Mucosa of stomach (tissue), 1 donor: ENCODE results near the gene AK2.
A peak's percentile ranks its signal among the peaks of the same experiment; 100 is the strongest.
"Not testable (repeated sequence)": the region's sequence is repeated elsewhere in the genome, so short reads cannot be mapped to it uniquely, and the experiment has no call there.

Source experiments
- H3K27me3 ChIP-seq: one replicate; pipeline ENCODE4 v1.7.0; 2013; ENCODE audit warnings: mild to moderate bottlenecking, low read length; ENCODE audit not compliant: control insufficient read depth, insufficient read depth
- H3K36me3 ChIP-seq: one replicate; pipeline ENCODE4 v1.7.0; 2013; ENCODE audit warnings: low read length; ENCODE audit not compliant: control insufficient read depth, insufficient read depth
- H3K4me1 ChIP-seq: one replicate; pipeline ENCODE4 v1.7.0; 2013; ENCODE audit warnings: mild to moderate bottlenecking, low read length; ENCODE audit not compliant: control insufficient read depth, insufficient read depth
- H3K4me3 ChIP-seq: one replicate; pipeline ENCODE4 v1.7.0; 2013; ENCODE audit warnings: low read length
- H3K9ac ChIP-seq: one replicate; pipeline ENCODE4 v1.7.0; 2013; ENCODE audit warnings: mild to moderate bottlenecking, low read length, moderate library complexity
- H3K9me3 ChIP-seq: one replicate; pipeline ENCODE4 v1.7.0; 2013; ENCODE audit warnings: mild to moderate bottlenecking, low read length, moderate library complexity; ENCODE audit not compliant: control insufficient read depth
- donor health status: Pancreatic carcinoma.

AK2 gene

GRCh38 chr1:33047839-33048305 is 11.2 kb upstream of the AK2 start:
- peaks cover 6% of the 10 kb centered on the region for H3K4me1 ChIP-seq
- H3K36me3 ChIP-seq = no peaks in the 10 kb centered on the region
- H3K9ac ChIP-seq = no peak overlapping the region
- no peaks in the 10 kb centered on the region for H3K27me3 ChIP-seq
- H3K9me3 ChIP-seq = no peaks in the 10 kb centered on the region
- H3K4me3 ChIP-seq = no peak overlapping the region

GRCh38 chr1:33047290-33047689 is 10.6 kb upstream of the AK2 start:
- Histone ChIP-seq H3K36me3 (no peaks in the 10 kb centered on the region), H3K9me3 (no peaks in the 10 kb centered on the region), H3K4me3 (no peak overlapping the region), H3K4me1 (peaks cover 6% of the 10 kb centered on the region), H3K9ac (no peak overlapping the region), H3K27me3 (no peaks in the 10 kb centered on the region)

GRCh38 chr1:33046234-33046633 is 9.6 kb upstream of the AK2 start:
- not testable (repeated sequence) for H3K4me3 ChIP-seq, H3K9ac ChIP-seq, H3K36me3 ChIP-seq, H3K27me3 ChIP-seq, H3K9me3 ChIP-seq, H3K4me1 ChIP-seq

GRCh38 chr1:33045814-33046213 is 9.1 kb upstream of the AK2 start:
- no peak overlapping the region for H3K4me3 ChIP-seq
- no peaks in the 10 kb centered on the region for H3K27me3 ChIP-seq
- peaks cover 6% of the 10 kb centered on the region for H3K4me1 ChIP-seq
- no peaks in the 10 kb centered on the region for H3K9me3 ChIP-seq
- no peak overlapping the region for H3K9ac ChIP-seq
- H3K36me3 ChIP-seq = no peaks in the 10 kb centered on the region

- Histone ChIP-seq H3K4me3 (no peak overlapping the region), H3K4me1 (peaks cover 6% of the 10 kb centered on the region), H3K36me3 (no peaks in the 10 kb centered on the region), H3K27me3 (no peaks in the 10 kb centered on the region), H3K9me3 (no peaks in the 10 kb centered on the region), H3K9ac (no peak overlapping the region)
Observed at GRCh38 chr1:33045246-33045645, 8.6 kb upstream of the AK2 start.

- Histone ChIP-seq H3K36me3 (no peaks in the 10 kb centered on the region), H3K9me3 (no peaks in the 10 kb centered on the region), H3K27me3 (no peaks in the 10 kb centered on the region), H3K9ac (no peak overlapping the region), H3K4me3 (no peak overlapping the region), H3K4me1 (peaks cover 6% of the 10 kb centered on the region)
Observed at GRCh38 chr1:33043267-33044092, 6.8 kb upstream of the AK2 start.

GRCh38 chr1:33042831-33043230 is 6.1 kb upstream of the AK2 start:
- no peak overlapping the region for H3K9ac ChIP-seq
- H3K36me3 ChIP-seq = no peaks in the 10 kb centered on the region
- H3K4me3 ChIP-seq = no peak overlapping the region
- H3K4me1 ChIP-seq = peaks cover 6% of the 10 kb centered on the region
- H3K27me3 ChIP-seq = no peaks in the 10 kb centered on the region
- H3K9me3 ChIP-seq = no peaks in the 10 kb centered on the region

- no peaks in the 10 kb centered on the region for H3K9me3 ChIP-seq
- no peak overlapping the region for H3K4me3 ChIP-seq
- no peaks in the 10 kb centered on the region for H3K27me3 ChIP-seq
- H3K36me3 ChIP-seq = no peaks in the 10 kb centered on the region
- H3K4me1 ChIP-seq = peaks cover 11% of the 10 kb centered on the region
- H3K9ac ChIP-seq = no peak overlapping the region
Observed at GRCh38 chr1:33041026-33041425, 4.3 kb upstream of the AK2 start.

GRCh38 chr1:33039840-33040239 is 3.2 kb upstream of the AK2 start:
- H3K4me1 ChIP-seq = peaks cover 13% of the 10 kb centered on the region
- no peak overlapping the region for H3K4me3 ChIP-seq
- H3K9ac ChIP-seq = no peak overlapping the region
- H3K27me3 ChIP-seq = no peaks in the 10 kb centered on the region
- H3K36me3 ChIP-seq = no peaks in the 10 kb centered on the region
- no peaks in the 10 kb centered on the region for H3K9me3 ChIP-seq

- H3K9me3 ChIP-seq = no peaks in the 10 kb centered on the region
Observed at GRCh38 chr1:33036051-33036525, 595 bp downstream of the AK2 start.

GRCh38 chr1:33032126-33032869 is 4.4 kb downstream of the AK2 start:
- Histone ChIP-seq H3K9ac (no peak overlapping the region), H3K36me3 (no peaks in the 10 kb centered on the region), H3K27me3 (no peaks in the 10 kb centered on the region), H3K4me3 (no peak overlapping the region), H3K4me1 (peaks cover 11% of the 10 kb centered on the region), H3K9me3 (no peaks in the 10 kb centered on the region)

More at GRCh38 chr1:33036051-33036525, 595 bp downstream of the AK2 start:
- peaks cover 13% of the 10 kb centered on the region for H3K4me1 ChIP-seq
- no peaks in the 10 kb centered on the region for H3K36me3 ChIP-seq
- H3K4me3 ChIP-seq = peak overlapping the region; percentile 82
- no peaks in the 10 kb centered on the region for H3K27me3 ChIP-seq
- H3K9ac ChIP-seq = peak overlapping the region; percentile 89

- Histone ChIP-seq H3K36me3 (no peaks in the 10 kb centered on the region), H3K4me1 (peaks cover 8% of the 10 kb centered on the region), H3K4me3 (no peak overlapping the region), H3K9ac (no peak overlapping the region), H3K27me3 (no peaks in the 10 kb centered on the region), H3K9me3 (no peaks in the 10 kb centered on the region)
Observed at GRCh38 chr1:33031506-33031905, 5.2 kb downstream of the AK2 start.
